Measurements from ENCODE around the gene EFNA2.

EFNA2 gene

GRCh38 chr19:1237754-1238368 lies 47.8 kb upstream of the EFNA2 start, which contains the start of gene CBARP:
TSS of gene CBARP (minus strand) at chr19:1238005. CDS start at chr19:1236100, 1,905 bp downstream.
- Histone ChIP-seq H4K91ac (ENCODE audit: low read depth, low read length, poor library complexity) (peak within 1 kb of the TSS; percentile 85), H3K27ac (replicated peaks; ENCODE audit: low read length) (peak within 1 kb of the TSS; percentile 67), H4K8ac (ENCODE audit: low read depth, low read length) (no peak within 1 kb of the TSS), H3K9ac (ENCODE audit: low read depth, low read length, poor library complexity) (peak within 1 kb of the TSS; percentile 99), H2BK12ac (ENCODE audit: low read length) (peak within 1 kb of the TSS; percentile 99), H2AFZ (ENCODE audit: low read length) (peak within 1 kb of the TSS; percentile 86), H3K4me2 (ENCODE audit: insufficient read depth, low read length, poor library complexity, severe bottlenecking) (peak within 1 kb of the TSS; percentile 86), H2AK5ac (ENCODE audit: low read depth, low read length) (peak within 1 kb of the TSS; percentile 100), H3K4ac (ENCODE audit: low read length) (peak within 1 kb of the TSS; percentile 84), H3K23ac (ENCODE audit: low read depth, low read length, poor library complexity) (peak within 1 kb of the TSS; percentile 98), H3K27me3 (ENCODE audit: control insufficient read depth in 3 of 3, insufficient read depth in 3 of 3, low read depth in 1 of 3, low read length in 3 of 3) (no peaks in the 10 kb centered on the region), H3K9me3 (replicated peaks in 1 of 2; ENCODE audit: control insufficient read depth in 2 of 2, insufficient read depth in 1 of 2, low read depth in 1 of 2, low read length in 2 of 2) (no peaks in the 10 kb centered on the region), H3K36me3 (replicated peaks in 1 of 2; ENCODE audit: control insufficient read depth in 2 of 2, insufficient read depth in 2 of 2, low read length in 2 of 2) (peaks cover 28 to 31% of the 10 kb centered on the region in 2 donors), H2BK15ac (ENCODE audit: low read length) (peak within 1 kb of the TSS; percentile 76), H3K18ac (ENCODE audit: low read length) (peak within 1 kb of the TSS; percentile 99), H2BK120ac (ENCODE audit: low read depth, low read length) (peak within 1 kb of the TSS; percentile 94), H2BK5ac (ENCODE audit: low read length) (peak within 1 kb of the TSS; percentile 90), H3K14ac (ENCODE audit: low read length) (peak within 1 kb of the TSS; percentile 71), H3K4me1 (ENCODE audit: control insufficient read depth in 2 of 2, insufficient read depth in 1 of 2, low read depth in 1 of 2, low read length in 2 of 2) (peaks cover 27 to 30% of the 10 kb centered on the region in 2 donors), H3K79me1 (ENCODE audit: low read depth, low read length) (peaks cover 35% of the 10 kb centered on the region), H3K4me3 (ENCODE audit: low read length in 2 of 2) (peak within 1 kb of the TSS; percentile 69 to 96)
- no peak for DNase-seq (ENCODE audit: low spot score)
- no CpG with 5 or more reads among the region's 87 CpGs for WGBS, 2 donors (ENCODE audit: extremely low coverage in 2 of 2, insufficient read length in 2 of 2, insufficient replicate concordance in 1 of 2)

GRCh38 chr19:1238369-1239303 lies 47.0 kb upstream of the EFNA2 start:
- H3K4me1 ChIP-seq (ENCODE audit: control insufficient read depth in 2 of 2, insufficient read depth in 1 of 2, low read depth in 1 of 2, low read length in 2 of 2) = peaks cover 27 to 30% of the 10 kb centered on the region in 2 donors
- no peak for DNase-seq (ENCODE audit: low spot score)
- H3K4ac ChIP-seq (ENCODE audit: low read length) = peak overlapping the region; percentile 84
- peak overlapping the region; percentile 67 for H3K27ac ChIP-seq (replicated peaks; ENCODE audit: low read length)
- H2BK5ac ChIP-seq (ENCODE audit: low read length) = peak overlapping the region; percentile 16
- H3K4me2 ChIP-seq (ENCODE audit: insufficient read depth, low read length, poor library complexity, severe bottlenecking) = peak overlapping the region; percentile 71
- no peaks in the 10 kb centered on the region for H3K27me3 ChIP-seq (ENCODE audit: control insufficient read depth in 3 of 3, insufficient read depth in 3 of 3, low read depth in 1 of 3, low read length in 3 of 3)
- H3K18ac ChIP-seq (ENCODE audit: low read length) = peak overlapping the region; percentile 97
- H3K79me1 ChIP-seq (ENCODE audit: low read depth, low read length) = peaks cover 33% of the 10 kb centered on the region
- peak overlapping the region; percentile 99 for H2BK12ac ChIP-seq (ENCODE audit: low read length)
- peak overlapping the region; percentile 86 for H3K9ac ChIP-seq (ENCODE audit: low read depth, low read length, poor library complexity)
- peak overlapping the region; percentile 25 for H3K14ac ChIP-seq (ENCODE audit: low read length)
- peak overlapping the region; percentile 69 to 75 for H3K4me3 ChIP-seq (ENCODE audit: low read length in 2 of 2)
- peak overlapping the region; percentile 94 for H2BK120ac ChIP-seq (ENCODE audit: low read depth, low read length)
- no peaks in the 10 kb centered on the region for H3K9me3 ChIP-seq (replicated peaks in 1 of 2; ENCODE audit: control insufficient read depth in 2 of 2, insufficient read depth in 1 of 2, low read depth in 1 of 2, low read length in 2 of 2)
- no CpG with 5 or more reads among the region's 34 CpGs for WGBS, 2 donors (ENCODE audit: extremely low coverage in 2 of 2, insufficient read length in 2 of 2, insufficient replicate concordance in 1 of 2)
- H3K36me3 ChIP-seq (replicated peaks in 1 of 2; ENCODE audit: control insufficient read depth in 2 of 2, insufficient read depth in 2 of 2, low read length in 2 of 2) = peaks cover 22 to 23% of the 10 kb centered on the region in 2 donors
- H4K91ac ChIP-seq (ENCODE audit: low read depth, low read length, poor library complexity) = peak overlapping the region; percentile 85
- peak overlapping the region; percentile 76 for H2BK15ac ChIP-seq (ENCODE audit: low read length)
- peak overlapping the region; percentile 86 for H2AFZ ChIP-seq (ENCODE audit: low read length)
- no peak overlapping the region for H4K8ac ChIP-seq (ENCODE audit: low read depth, low read length)
- peak overlapping the region; percentile 98 for H3K23ac ChIP-seq (ENCODE audit: low read depth, low read length, poor library complexity)
- H2AK5ac ChIP-seq (ENCODE audit: low read depth, low read length) = peak overlapping the region; percentile 100

GRCh38 chr19:1239420-1239795 lies 46.3 kb upstream of the EFNA2 start:
- no peak overlapping the region for H3K27ac ChIP-seq (replicated peaks; ENCODE audit: low read length)
- H3K4me1 ChIP-seq (ENCODE audit: control insufficient read depth in 2 of 2, insufficient read depth in 1 of 2, low read depth in 1 of 2, low read length in 2 of 2) = peaks cover 27 to 30% of the 10 kb centered on the region in 2 donors
- peak overlapping the region; percentile 95 for H2BK5ac ChIP-seq (ENCODE audit: low read length)
- H4K8ac ChIP-seq (ENCODE audit: low read depth, low read length) = no peak overlapping the region
- peak overlapping the region; percentile 97 for H2BK120ac ChIP-seq (ENCODE audit: low read depth, low read length)
- H3K4me2 ChIP-seq (ENCODE audit: insufficient read depth, low read length, poor library complexity, severe bottlenecking) = peak overlapping the region; percentile 69
- peaks cover 33% of the 10 kb centered on the region for H3K79me1 ChIP-seq (ENCODE audit: low read depth, low read length)
- peak overlapping the region; percentile 26 to 70 for H3K4me3 ChIP-seq (ENCODE audit: low read length in 2 of 2)
- no peak overlapping the region for H3K14ac ChIP-seq (ENCODE audit: low read length)
- H2AFZ ChIP-seq (ENCODE audit: low read length) = peak overlapping the region; percentile 58
- peak overlapping the region; percentile 99 for H2BK15ac ChIP-seq (ENCODE audit: low read length)
- peak overlapping the region; percentile 98 for H3K18ac ChIP-seq (ENCODE audit: low read length)
- H2AK5ac ChIP-seq (ENCODE audit: low read depth, low read length) = peak overlapping the region; percentile 100
- H3K36me3 ChIP-seq (replicated peaks in 1 of 2; ENCODE audit: control insufficient read depth in 2 of 2, insufficient read depth in 2 of 2, low read length in 2 of 2) = peaks cover 15 to 21% of the 10 kb centered on the region in 2 donors
- no peaks in the 10 kb centered on the region for H3K27me3 ChIP-seq (ENCODE audit: control insufficient read depth in 3 of 3, insufficient read depth in 3 of 3, low read depth in 1 of 3, low read length in 3 of 3)
- peak overlapping the region; percentile 91 for H3K23ac ChIP-seq (ENCODE audit: low read depth, low read length, poor library complexity)
- H3K4ac ChIP-seq (ENCODE audit: low read length) = peak overlapping the region; percentile 95
- DNase-seq (ENCODE audit: low spot score) = no peak
- H4K91ac ChIP-seq (ENCODE audit: low read depth, low read length, poor library complexity) = peak overlapping the region; percentile 85
- H3K9ac ChIP-seq (ENCODE audit: low read depth, low read length, poor library complexity) = peak overlapping the region; percentile 96
- WGBS, 2 donors (ENCODE audit: extremely low coverage in 2 of 2, insufficient read length in 2 of 2, insufficient replicate concordance in 1 of 2) = no CpG with 5 or more reads among the region's 11 CpGs
- H2BK12ac ChIP-seq (ENCODE audit: low read length) = peak overlapping the region; percentile 97
- no peaks in the 10 kb centered on the region for H3K9me3 ChIP-seq (replicated peaks in 1 of 2; ENCODE audit: control insufficient read depth in 2 of 2, insufficient read depth in 1 of 2, low read depth in 1 of 2, low read length in 2 of 2)

All from neuronal stem cell (in vitro differentiated cells).